Panc1 (cell line): Measurements from ENCODE around the gene TMA16.

ENCODE experiments used
- CTCF ChIP-seq: fragments of 450-650 bp; IDR thresholded peaks from 2 replicates; pipeline ENCODE4 v1.5.1; 2017; ENCODE audit warnings: mild to moderate bottlenecking
- POLR2AphosphoS5 ChIP-seq: IDR thresholded peaks from 2 replicates; pipeline ENCODE4 v1.6.1; 2012; ENCODE audit warnings: mild to moderate bottlenecking, low read depth, low read length, moderate library complexity

- TF ChIP-seq CTCF: no peak
- TF ChIP-seq POLR2AphosphoS5: no peak
Observed at GRCh38 chr4:163473130-163473529, 21.4 kb upstream of the TMA16 start.
